Measurements from ENCODE around the gene PSRC1. TPM values are rescaled to one million over a fixed set of nuclear protein-coding genes. Genes with fewer than 3 reads are reported as not detected.

PSRC1 gene
- total RNA-seq, 2 donors from 2014 or later, result 6.5 to 36.0 TPM

DNA sequence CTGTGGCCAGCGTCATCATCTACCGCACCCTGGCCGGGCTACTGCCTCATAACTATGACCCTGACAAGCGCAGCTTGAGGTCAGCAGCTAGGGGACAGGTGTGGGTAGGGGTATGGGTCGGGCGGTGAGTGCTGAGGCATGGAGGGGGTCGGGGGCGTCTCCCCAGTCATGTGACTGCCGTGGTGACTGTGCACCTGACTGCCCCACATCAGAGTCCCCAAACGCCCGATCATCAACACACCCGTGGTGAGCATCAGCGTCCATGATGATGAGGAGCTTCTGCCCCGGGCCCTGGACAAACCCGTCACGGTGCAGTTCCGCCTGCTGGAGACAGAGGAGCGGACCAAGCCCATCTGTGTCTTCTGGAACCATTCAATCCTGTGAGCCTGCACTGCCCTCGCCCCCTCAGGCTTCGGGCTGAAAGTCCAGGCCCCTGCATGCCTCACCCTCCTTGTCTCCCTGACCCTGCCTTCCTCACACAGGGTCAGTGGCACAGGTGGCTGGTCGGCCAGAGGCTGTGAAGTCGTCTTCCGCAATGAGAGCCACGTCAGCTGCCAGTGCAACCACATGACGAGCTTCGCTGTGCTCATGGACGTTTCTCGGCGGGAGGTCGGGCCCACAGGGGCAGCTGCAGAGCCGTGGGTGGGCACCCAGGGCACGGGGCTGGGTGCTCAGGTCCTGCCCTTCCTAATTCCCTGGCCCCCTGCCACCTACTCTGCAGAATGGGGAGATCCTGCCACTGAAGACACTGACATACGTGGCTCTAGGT is 13.5 kb downstream of the PSRC1 start:
- Histone ChIP-seq H3K4me1 (peaks cover 2% of the 10 kb centered on the region), H3K27ac (no peak overlapping the region), H3K36me3 (no peaks in the 10 kb centered on the region), H3K27me3 (no peaks in the 10 kb centered on the region), H3K9ac (ENCODE audit: low read depth in 2 of 2, low read length in 2 of 2) (no peak overlapping the region), H3K9me3 (no peaks in the 10 kb centered on the region), H3K4me3 (no peak overlapping the region)
- no peak for TF ChIP-seq CTCF (IDR thresholded peaks at IDR 0.05)
- no peak for DNase-seq
- intact Hi-C loops (cut with DNase I), result no loop called here

- Histone ChIP-seq H3K27ac (no peak overlapping the region), H3K27me3 (no peaks in the 10 kb centered on the region), H3K4me3 (no peak overlapping the region), H3K9ac (ENCODE audit: low read depth in 2 of 2, low read length in 2 of 2) (no peak overlapping the region), H3K9me3 (no peaks in the 10 kb centered on the region), H3K4me1 (no peaks in the 10 kb centered on the region), H3K36me3 (no peaks in the 10 kb centered on the region)
- no peak for DNase-seq
- intact Hi-C loops (cut with DNase I), result no loop called here
- TF ChIP-seq CTCF (IDR thresholded peaks at IDR 0.05), result no peak
Measured at GRCh38 chr1:109268431-109269211, 14.3 kb downstream of the PSRC1 start.

DNA sequence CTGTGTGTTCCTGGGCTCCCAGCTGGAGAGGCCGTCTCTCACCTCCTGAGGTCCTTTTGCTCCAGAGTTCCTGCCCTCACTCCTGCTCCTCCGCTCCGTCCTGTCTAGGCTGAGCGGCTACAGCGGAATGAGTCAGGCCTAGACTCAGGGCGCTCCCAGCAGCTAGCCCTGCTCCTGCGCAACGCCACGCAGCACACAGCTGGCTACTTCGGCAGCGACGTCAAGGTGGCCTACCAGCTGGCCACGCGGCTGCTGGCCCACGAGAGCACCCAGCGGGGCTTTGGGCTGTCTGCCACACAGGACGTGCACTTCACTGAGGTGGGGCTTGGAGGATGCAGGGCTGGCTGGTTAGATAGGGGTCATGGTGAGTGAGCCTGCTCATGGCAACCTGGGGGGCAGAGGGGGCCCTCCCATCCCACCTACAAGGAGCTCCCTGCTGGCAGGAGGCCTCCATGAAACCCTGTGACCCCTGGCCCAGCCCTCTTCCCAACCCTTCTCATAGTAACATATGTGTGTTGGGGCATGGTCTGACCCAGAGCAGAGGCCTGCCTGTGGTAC is 15.1 kb downstream of the PSRC1 start:
- no peaks in the 10 kb centered on the region for H3K9me3 ChIP-seq
- H3K27me3 ChIP-seq, result no peaks in the 10 kb centered on the region
- intact Hi-C loops (cut with DNase I), result no loop called here
- no peaks in the 10 kb centered on the region for H3K4me1 ChIP-seq
- H3K27ac ChIP-seq, result no peak overlapping the region
- H3K9ac ChIP-seq (ENCODE audit: low read depth in 2 of 2, low read length in 2 of 2), result no peak overlapping the region
- DNase-seq, result no peak
- TF ChIP-seq CTCF (IDR thresholded peaks at IDR 0.05), result no peak
- H3K36me3 ChIP-seq, result no peaks in the 10 kb centered on the region
- H3K4me3 ChIP-seq, result no peak overlapping the region

GRCh38 chr1:109266965-109267364 is 16.0 kb downstream of the PSRC1 start:
- H3K9ac ChIP-seq (ENCODE audit: low read depth in 2 of 2, low read length in 2 of 2), result no peak overlapping the region
- no peaks in the 10 kb centered on the region for H3K9me3 ChIP-seq
- no peak for TF ChIP-seq CTCF (IDR thresholded peaks at IDR 0.05)
- no peak overlapping the region for H3K27ac ChIP-seq
- H3K4me3 ChIP-seq, result no peak overlapping the region
- H3K27me3 ChIP-seq, result no peaks in the 10 kb centered on the region
- H3K36me3 ChIP-seq, result no peaks in the 10 kb centered on the region
- no peak for DNase-seq
- intact Hi-C loops (cut with DNase I), result no loop called here
- no peaks in the 10 kb centered on the region for H3K4me1 ChIP-seq

- intact Hi-C loops (cut with DNase I), result no loop called here
Measured at GRCh38 chr1:109265741-109266330, 17.1 kb downstream of the PSRC1 start.

More at GRCh38 chr1:109265741-109266330, 17.1 kb downstream of the PSRC1 start:
- Histone ChIP-seq H3K27ac (no peak overlapping the region), H3K9me3 (no peaks in the 10 kb centered on the region), H3K9ac (ENCODE audit: low read depth in 2 of 2, low read length in 2 of 2) (no peak overlapping the region), H3K4me1 (no peaks in the 10 kb centered on the region), H3K27me3 (no peaks in the 10 kb centered on the region), H3K4me3 (no peak overlapping the region), H3K36me3 (no peaks in the 10 kb centered on the region)
- TF ChIP-seq CTCF (IDR thresholded peaks at IDR 0.05), result no peak
- no peak for DNase-seq

All from colonic mucosa (tissue), 4 donors.